GM12878 (cell line): Measurements from ENCODE around the gene SEC14L6. TPM values are rescaled to one million over a fixed set of nuclear protein-coding genes. Genes with fewer than 3 reads are reported as not detected.

ENCODE experiments used
- ATAC-seq: fragments of 200-7000 bp; cut with Tn5 transposase; 3 replicates; pipeline ENCODE4 v1.9.1; 2020; ENCODE audit warnings: mild to moderate bottlenecking, moderate library complexity
- BruUV-seq: library from RNA; stranded (reverse); fragments of 400-500 nt; replicated peaks from 2 replicates; lab custom pipeline; 2021; lab: Mats Ljungman, UMichigan
- CTCF ChIA-PET: fragments of 300-600 bp; sonication (Branson Sonifier 250); formaldehyde crosslinking; extraction: SDS; loops from one replicate; lab custom pipeline; 2021; ENCODE audit warnings: inconsistent platforms; lab: Yijun Ruan, JAX
- POLR2A ChIA-PET: fragments of 350-600 bp; formaldehyde crosslinking; extraction: SDS; loops from one replicate; lab custom pipeline; 2021; ENCODE audit warnings: inconsistent platforms; lab: Charles Lee
- RAD21 ChIA-PET: fragments of 300-600 bp; sonication (Branson Sonifier 250); formaldehyde crosslinking; loops from one replicate; lab custom pipeline; 2023; ENCODE audit warnings: antibody characterized with exemption; ENCODE audit not compliant: unreplicated experiment; lab: Charles Lee
- SMC1A ChIA-PET: fragments of 300-600 bp; sonication (Branson Sonifier 250); formaldehyde crosslinking; loops from one replicate; lab custom pipeline; 2023; ENCODE audit not compliant: unreplicated experiment, uncharacterized antibody; lab: Charles Lee
- DNase-seq: peaks from one replicate; pipeline ENCODE4 v3.0.0-alpha.2; 2011; ENCODE audit warnings: low read depth, low spot score
- FAIRE-seq: peaks from 3 replicates; lab custom pipeline; 2011; peaks lifted over from hg19 to GRCh38; lab: Jason Lieb, UNC
- H2AFZ ChIP-seq: 2 replicates; pipeline ENCODE4 v1.6.0; 2011; ENCODE audit warnings: low read depth, low read length, control low read depth; ENCODE audit not compliant: control insufficient read depth
- H3K27ac ChIP-seq: 2 replicates; pipeline ENCODE4 v1.5.1; 2011; ENCODE audit warnings: control low read depth; ENCODE audit not compliant: control insufficient read depth, insufficient read depth
- H3K27me3 ChIP-seq, 2 experiments: replicated peaks in 1 of 2; 2 replicates each; pipeline versions ENCODE4 v1.6.0 to v1.6.1; 2011; ENCODE audit warnings: low read length in 1 of 2; ENCODE audit not compliant: control insufficient read depth in 2 of 2, insufficient read depth in 2 of 2
- H3K36me3 ChIP-seq, 2 experiments: 2 replicates each; pipeline ENCODE4 v1.5.1; 2011; ENCODE audit warnings: low read length in 1 of 2; ENCODE audit not compliant: control insufficient read depth in 2 of 2, insufficient read depth in 2 of 2
- H3K4me1 ChIP-seq: 2 replicates; pipeline ENCODE4 v1.6.1; 2011; ENCODE audit warnings: mild to moderate bottlenecking, low read length, moderate library complexity, mixed read lengths; ENCODE audit not compliant: control insufficient read depth, insufficient read depth
- H3K4me2 ChIP-seq: 2 replicates; pipeline ENCODE4 v1.6.0; 2011; ENCODE audit warnings: control low read depth; ENCODE audit not compliant: control insufficient read depth, insufficient read depth
- H3K4me3 ChIP-seq: fragments of 200-600 bp; sonication (generic); 2 replicates; pipeline ENCODE4 v1.5.1; 2016
- H3K79me2 ChIP-seq: 2 replicates; pipeline ENCODE4 v1.6.0; 2011; ENCODE audit warnings: low read length; ENCODE audit not compliant: control insufficient read depth, insufficient read depth
- H3K9ac ChIP-seq: 2 replicates; pipeline ENCODE4 v1.8.0; 2011; ENCODE audit warnings: low read length, control low read depth, mixed read lengths; ENCODE audit not compliant: control insufficient read depth, insufficient read depth
- H3K9me3 ChIP-seq: replicated peaks from 3 replicates; pipeline ENCODE4 v1.5.1; 2011; ENCODE audit warnings: mild to moderate bottlenecking, low read length; ENCODE audit not compliant: control insufficient read depth, insufficient read depth
- H4K20me1 ChIP-seq: 2 replicates; pipeline ENCODE4 v1.6.0; 2011; ENCODE audit not compliant: control insufficient read depth, insufficient read depth
- E4F1 ChIP-seq: fragments of 450-650 bp; IDR thresholded peaks from 2 replicates; pipeline ENCODE4 v1.6.1; 2018; ENCODE audit warnings: borderline replicate concordance, mild to moderate bottlenecking; ENCODE audit not compliant: partially characterized antibody
- NRF1 ChIP-seq: conservative IDR thresholded peaks from 2 replicates; pipeline ENCODE4 v1.6.1; 2011; ENCODE audit warnings: mild to moderate bottlenecking, low read depth, low read length, improper control_type of control experiment
- PAX5 ChIP-seq: IDR thresholded peaks from 2 replicates; pipeline ENCODE4 v1.6.1; 2011; ENCODE audit warnings: low read depth, low read length, borderline replicate concordance
- SIX5 ChIP-seq: IDR thresholded peaks from 2 replicates; pipeline ENCODE4 v1.6.1; 2011; ENCODE audit warnings: mild to moderate bottlenecking, low read depth, low read length, moderate library complexity; ENCODE audit not compliant: severe bottlenecking
- SKIL ChIP-seq: fragments of 450-650 bp; IDR thresholded peaks from 2 replicates; pipeline ENCODE4 v1.6.1; 2017; ENCODE audit warnings: mild to moderate bottlenecking, low read depth, inconsistent platforms; ENCODE audit not compliant: poor library complexity, severe bottlenecking
- TBL1XR1 ChIP-seq: IDR thresholded peaks from 2 replicates; pipeline ENCODE4 v1.6.1; 2012; ENCODE audit warnings: low read depth, low read length, improper control_type of control experiment
- TCF3 ChIP-seq: IDR thresholded peaks from 2 replicates; pipeline ENCODE4 v1.6.1; 2012; ENCODE audit warnings: low read depth, mild to moderate bottlenecking, low read length, borderline replicate concordance; ENCODE audit not compliant: insufficient read depth
- ZBTB33 ChIP-seq: fragments of 450-650 bp; IDR thresholded peaks from 2 replicates; pipeline ENCODE4 v1.6.1; 2017; ENCODE audit warnings: mild to moderate bottlenecking
- WGBS: methylation state at CpG from one replicate; pipeline ENCODE4 v1.1.6; 2016; ENCODE audit warnings: low lambda C conversion rate; ENCODE audit not compliant: insufficient replicate concordance, insufficient coverage; ENCODE audit errors: missing lambda C conversion rate; 5-methylcytosine and 5-hydroxymethylcytosine counted together
- in situ Hi-C: fragments of 300-500 bp; cut with MboI; formaldehyde crosslinking; loops from 9 replicates; pipeline ENCODE4 v1.14.3; 2018; ENCODE audit warnings: mixed read lengths
- intact Hi-C: fragments of 100-400 bp; cut with micrococcal nuclease; formaldehyde crosslinking; loops from one replicate; pipeline ENCODE4 v1.14.2; 2022; ENCODE audit not compliant: unreplicated experiment
- polyA plus RNA-seq, 11 experiments: library from polyadenylated mRNA; depleted of rRNA in 4 of 11; unstranded in 6 of 11; stranded (reverse) in 5 of 11; fragments of >200 nt; fragmentation: Nextera tagmentation in 4 of 11; fragmentation: Illumina TruSeq in 1 of 11; extraction: Ambion mirVana in 4 of 11; extraction: Trizol in 1 of 11; gene quantifications; 1 replicate in 1 of 11; 2 replicates in 10 of 11; pipeline versions ENCODE4 v1.2.1 to v1.2.3, GENCODE V29; 2011 to 2016; ENCODE audit warnings: inconsistent platforms in 2 of 11, missing spikeins in 2 of 11, low read depth in 1 of 11
- total RNA-seq, 4 experiments: library from RNA; depleted of rRNA in 3 of 4; stranded (reverse); fragments of >200 nt in 3 of 4; fragmentation: Illumina TruSeq in 1 of 4; extraction: Trizol in 1 of 4; gene quantifications; 2 replicates each; pipeline versions ENCODE4 v1.2.1 to v1.2.3, GENCODE V29; 2013 to 2021

SEC14L6 gene
- total and polyA plus RNA-seq, 10 of the 15 experiments (the other 5 are each of a cell fraction or from before 2014, with no cell fraction given) = not detected

GRCh38 chr22:30488121-30488520 is 58.4 kb downstream of the SEC14L6 start:
- in situ Hi-C loops (no loop called here), intact Hi-C loops (loop anchor here (5.0 to 10.0 kb wide), 2 partner anchors 203 to 376 kb away; partner anchors contain the start of gene CASTOR1)
- BruUV-seq = no TSS peak

GRCh38 chr22:30486661-30487115 is 59.9 kb downstream of the SEC14L6 start:
- POLR2A ChIA-PET = interaction anchor here (0.5 to 0.9 kb wide), 2 partner anchors 62 to 329 kb away, joined by 3 read pairs; no protein-coding TSS in a partner anchor
- H3K9ac ChIP-seq = no peak overlapping the region
- RAD21 ChIA-PET = interaction anchor here (1.1 to 2.3 kb wide), 3 partner anchors 41 to 198 kb away, joined by 3 to 16 read pairs (median 5); partner anchors contain the start of gene CASTOR1
- H3K4me2 ChIP-seq = no peak overlapping the region
- no peaks in the 10 kb centered on the region for H3K9me3 ChIP-seq
- WGBS = 42% methylated on average over 8 of the region's 8 CpGs
- CTCF ChIA-PET = interaction anchor here (1.0 to 4.6 kb wide), 6 partner anchors 9 to 268 kb away, joined by 3 to 53 read pairs (median 5); no protein-coding TSS in a partner anchor
- no peaks in the 10 kb centered on the region for H4K20me1 ChIP-seq
- no peak overlapping the region for H2AFZ ChIP-seq
- BruUV-seq = no TSS peak
- no peak overlapping the region for H3K27ac ChIP-seq
- FAIRE-seq (no peak), DNase-seq (no peak), ATAC-seq (no peak)
- H3K27me3 ChIP-seq = no peaks in the 10 kb centered on the region; a peak in 2 of 4 replicates
- SMC1A ChIA-PET = interaction anchor here (0.6 to 5.8 kb wide), 4 partner anchors 41 to 199 kb away, joined by 3 to 27 read pairs (median 12); no protein-coding TSS in a partner anchor
- H3K79me2 ChIP-seq = no peaks in the 10 kb centered on the region
- no peaks in the 10 kb centered on the region for H3K36me3 ChIP-seq
- in situ Hi-C loops (no loop called here), intact Hi-C loops (loop anchor here (5.0 to 10.0 kb wide), 2 partner anchors 202 to 374 kb away; partner anchors contain the start of gene CASTOR1)
- H3K4me1 ChIP-seq = no peaks in the 10 kb centered on the region; the same call in 1 of the 2 replicates
- no peak overlapping the region for H3K4me3 ChIP-seq
- TF ChIP-seq E4F1 (no peak), PAX5 (no peak), NRF1 (no peak), ZBTB33 (no peak), SKIL (no peak), TBL1XR1 (no peak), SIX5 (no peak)

More at GRCh38 chr22:30488121-30488520, 58.4 kb downstream of the SEC14L6 start:
- ChIA-PET CTCF (interaction anchor here (1.4 to 2.0 kb wide), 2 partner anchors 96 to 200 kb away, joined by 4 to 5 read pairs; no protein-coding TSS in a partner anchor), SMC1A (interaction anchor here (0.9 to 5.8 kb wide), 2 partner anchors 97 to 156 kb away, joined by 4 to 27 read pairs; no protein-coding TSS in a partner anchor), RAD21 (interaction anchor here (1.9 kb wide), 1 partner anchor 43 kb away, joined by 5 read pairs; no protein-coding TSS in a partner anchor), POLR2A (no interaction called here)
- DNase-seq (no peak), ATAC-seq (no peak), FAIRE-seq (no peak)
- Histone ChIP-seq H3K4me3 (no peak overlapping the region), H3K27me3 (no peaks in the 10 kb centered on the region; a peak in 2 of 4 replicates), H4K20me1 (no peaks in the 10 kb centered on the region), H3K27ac (no peak overlapping the region), H3K4me2 (no peak overlapping the region), H3K9ac (no peak overlapping the region), H3K4me1 (no peaks in the 10 kb centered on the region; the same call in 1 of the 2 replicates), H3K9me3 (no peaks in the 10 kb centered on the region), H2AFZ (no peak overlapping the region), H3K36me3 (no peaks in the 10 kb centered on the region), H3K79me2 (no peaks in the 10 kb centered on the region)
- no peak for TF ChIP-seq TCF3
- 41% methylated on average over 7 of the region's 7 CpGs for WGBS
